ENCODE measurements around the gene CTDSP1. TPM values are rescaled to one million over a fixed set of nuclear protein-coding genes. Genes with fewer than 3 reads are reported as not detected.

The CTDSP1 gene
- total and polyA plus RNA-seq, 2 experiments from 2014 or later, result 53.1 to 124 TPM

DNA sequence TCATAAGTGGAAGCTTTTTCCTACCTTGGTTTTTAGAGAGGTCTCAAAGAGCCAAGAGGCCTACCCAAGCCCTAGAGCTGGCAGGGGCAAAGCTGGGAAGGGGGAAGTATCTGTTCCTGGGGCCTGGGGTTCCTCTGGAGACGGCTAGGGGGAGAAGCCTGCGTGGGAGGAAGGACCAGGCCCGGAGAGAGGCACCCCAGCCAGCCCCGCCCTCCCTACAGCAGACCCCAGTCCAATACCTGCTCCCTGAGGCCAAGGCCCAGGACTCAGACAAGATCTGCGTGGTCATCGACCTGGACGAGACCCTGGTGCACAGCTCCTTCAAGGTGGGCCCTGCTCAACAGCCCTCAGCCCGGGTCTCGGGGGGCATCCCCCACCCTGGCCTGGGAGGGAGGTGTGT is 2.2 kb downstream of the CTDSP1 start:
- no peaks in the 10 kb centered on the region for H3K27me3 ChIP-seq
- peak overlapping the region; percentile 100 for H3K27ac ChIP-seq
- H4K20me1 ChIP-seq (ENCODE audit: insufficient read depth, poor library complexity, severe bottlenecking), result peaks cover 9% of the 10 kb centered on the region
- WGBS (ENCODE audit: low lambda C conversion rate, missing lambda C conversion rate), result 97% methylated on average over 3 of the region's 9 CpGs
- peak; percentile 8 for DNase-seq (ENCODE audit: low spot score)
- H3K4me3 ChIP-seq, result no peak overlapping the region
- no peaks in the 10 kb centered on the region for H3K9me3 ChIP-seq (ENCODE audit: low read depth)
- no peak overlapping the region for H2AFZ ChIP-seq
- no peaks in the 10 kb centered on the region for H3K9me2 ChIP-seq (replicated peaks; ENCODE audit: insufficient read depth)
- no peaks in the 10 kb centered on the region for H3K36me3 ChIP-seq (replicated peaks; ENCODE audit: insufficient read depth, low read depth)
- H3K79me2 ChIP-seq, result peaks cover 46% of the 10 kb centered on the region
- H3K4me1 ChIP-seq (ENCODE audit: insufficient read depth), result peaks cover 50% of the 10 kb centered on the region
- H3K4me2 ChIP-seq, result peak overlapping the region; percentile 96
- TF ChIP-seq, protein P1, sequence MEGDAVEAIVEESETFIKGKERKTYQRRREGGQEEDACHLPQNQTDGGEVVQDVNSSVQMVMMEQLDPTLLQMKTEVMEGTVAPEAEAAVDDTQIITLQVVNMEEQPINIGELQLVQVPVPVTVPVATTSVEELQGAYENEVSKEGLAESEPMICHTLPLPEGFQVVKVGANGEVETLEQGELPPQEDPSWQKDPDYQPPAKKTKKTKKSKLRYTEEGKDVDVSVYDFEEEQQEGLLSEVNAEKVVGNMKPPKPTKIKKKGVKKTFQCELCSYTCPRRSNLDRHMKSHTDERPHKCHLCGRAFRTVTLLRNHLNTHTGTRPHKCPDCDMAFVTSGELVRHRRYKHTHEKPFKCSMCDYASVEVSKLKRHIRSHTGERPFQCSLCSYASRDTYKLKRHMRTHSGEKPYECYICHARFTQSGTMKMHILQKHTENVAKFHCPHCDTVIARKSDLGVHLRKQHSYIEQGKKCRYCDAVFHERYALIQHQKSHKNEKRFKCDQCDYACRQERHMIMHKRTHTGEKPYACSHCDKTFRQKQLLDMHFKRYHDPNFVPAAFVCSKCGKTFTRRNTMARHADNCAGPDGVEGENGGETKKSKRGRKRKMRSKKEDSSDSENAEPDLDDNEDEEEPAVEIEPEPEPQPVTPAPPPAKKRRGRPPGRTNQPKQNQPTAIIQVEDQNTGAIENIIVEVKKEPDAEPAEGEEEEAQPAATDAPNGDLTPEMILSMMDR (IDR thresholded peaks at IDR 0.05; ENCODE audit: poor library complexity), result no peak
- TF ChIP-seq EZH2phosphoT487 (IDR thresholded peaks at IDR 0.05; ENCODE audit: low read depth, severe bottlenecking, unreplicated experiment), result no peak
- no peak for TF ChIP-seq EZH2 (IDR thresholded peaks at IDR 0.05; ENCODE audit: borderline replicate concordance)

DNA sequence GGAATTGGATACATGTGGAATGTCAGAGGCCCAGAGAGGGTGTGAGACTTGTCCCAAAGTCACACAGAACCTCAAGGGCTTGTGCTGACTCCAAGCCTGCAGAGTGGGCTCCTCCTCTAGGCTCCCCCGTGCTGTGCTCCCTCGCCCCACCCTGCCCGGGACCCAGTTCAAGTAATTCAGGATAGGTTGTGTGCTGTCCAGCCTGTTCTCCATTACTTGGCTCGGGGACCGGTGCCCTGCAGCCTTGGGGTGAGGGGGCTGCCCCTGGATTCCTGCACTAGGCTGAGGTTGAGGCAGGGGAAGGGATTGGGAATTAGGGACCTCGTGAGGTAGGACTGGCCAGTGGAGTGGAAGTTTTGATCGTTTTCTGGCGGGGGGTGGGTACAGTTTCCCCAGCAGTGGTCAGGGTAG is 2.8 kb downstream of the CTDSP1 start:
- peaks cover 50% of the 10 kb centered on the region for H3K4me1 ChIP-seq (ENCODE audit: insufficient read depth)

DNA sequence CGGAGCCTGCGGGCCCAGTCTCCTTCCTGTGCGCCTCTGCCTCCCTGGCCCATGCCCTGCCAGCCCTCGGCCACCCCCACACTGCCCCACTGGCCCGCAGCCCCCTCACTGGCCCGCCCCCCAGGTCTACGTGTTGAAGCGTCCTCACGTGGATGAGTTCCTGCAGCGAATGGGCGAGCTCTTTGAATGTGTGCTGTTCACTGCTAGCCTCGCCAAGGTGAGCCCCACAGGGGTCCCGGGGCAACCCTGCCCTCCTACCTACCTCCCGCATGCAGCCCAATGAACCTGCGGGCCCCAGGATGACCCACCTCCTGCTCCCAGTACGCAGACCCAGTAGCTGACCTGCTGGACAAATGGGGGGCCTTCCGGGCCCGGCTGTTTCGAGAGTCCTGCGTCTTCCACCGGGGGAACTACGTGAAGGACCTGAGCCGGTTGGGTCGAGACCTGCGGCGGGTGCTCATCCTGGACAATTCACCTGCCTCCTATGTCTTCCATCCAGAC is 3.3 kb downstream of the CTDSP1 start:
- peaks cover 54% of the 10 kb centered on the region for H3K4me1 ChIP-seq (ENCODE audit: insufficient read depth)
- no peak overlapping the region for H3K4me2 ChIP-seq
- no peaks in the 10 kb centered on the region for H3K9me2 ChIP-seq (replicated peaks; ENCODE audit: insufficient read depth)
- H3K27me3 ChIP-seq, result no peaks in the 10 kb centered on the region
- TF ChIP-seq, protein P1 (IDR thresholded peaks at IDR 0.05; ENCODE audit: poor library complexity), result no peak
- TF ChIP-seq EZH2 (IDR thresholded peaks at IDR 0.05; ENCODE audit: borderline replicate concordance) (no peak), EZH2phosphoT487 (IDR thresholded peaks at IDR 0.05; ENCODE audit: low read depth, severe bottlenecking, unreplicated experiment) (no peak)
- peaks cover 9% of the 10 kb centered on the region for H4K20me1 ChIP-seq (ENCODE audit: insufficient read depth, poor library complexity, severe bottlenecking)
- H3K36me3 ChIP-seq (replicated peaks; ENCODE audit: insufficient read depth, low read depth), result no peaks in the 10 kb centered on the region
- peaks cover 40% of the 10 kb centered on the region for H3K79me2 ChIP-seq
- no peak overlapping the region for H3K4me3 ChIP-seq
- H2AFZ ChIP-seq, result no peak overlapping the region
- DNase-seq (ENCODE audit: low spot score), result peak; percentile 3
- no peaks in the 10 kb centered on the region for H3K9me3 ChIP-seq (ENCODE audit: low read depth)
- 93% methylated on average over 23 of the region's 26 CpGs for WGBS (ENCODE audit: low lambda C conversion rate, missing lambda C conversion rate)
- H3K27ac ChIP-seq, result no peak overlapping the region

More for the DNA sequence above, 2.8 kb downstream of the CTDSP1 start:
- TF ChIP-seq EZH2 (IDR thresholded peaks at IDR 0.05; ENCODE audit: borderline replicate concordance) (no peak), EZH2phosphoT487 (IDR thresholded peaks at IDR 0.05; ENCODE audit: low read depth, severe bottlenecking, unreplicated experiment) (no peak)
- TF ChIP-seq, protein P1 (IDR thresholded peaks at IDR 0.05; ENCODE audit: poor library complexity), result no peak
- Histone ChIP-seq H4K20me1 (ENCODE audit: insufficient read depth, poor library complexity, severe bottlenecking) (peaks cover 9% of the 10 kb centered on the region), H3K9me2 (replicated peaks; ENCODE audit: insufficient read depth) (no peaks in the 10 kb centered on the region), H3K4me2 (peak overlapping the region; percentile 96), H3K4me3 (no peak overlapping the region), H3K9me3 (ENCODE audit: low read depth) (no peaks in the 10 kb centered on the region), H3K36me3 (replicated peaks; ENCODE audit: insufficient read depth, low read depth) (no peaks in the 10 kb centered on the region), H3K79me2 (peaks cover 40% of the 10 kb centered on the region), H3K27ac (no peak overlapping the region), H3K27me3 (no peaks in the 10 kb centered on the region), H2AFZ (no peak overlapping the region)
- peak; percentile 6 for DNase-seq (ENCODE audit: low spot score)
- 94% methylated on average over 8 of the region's 8 CpGs for WGBS (ENCODE audit: low lambda C conversion rate, missing lambda C conversion rate)

All from hepatocyte (in vitro differentiated cells).